Measurements from ENCODE around the gene TMEM81. TPM values are rescaled to one million over a fixed set of nuclear protein-coding genes. Genes with fewer than 3 reads are reported as not detected.
A peak's percentile ranks its signal among the peaks of the same experiment; 100 is the strongest.

TMEM81 gene
- total RNA-seq, 2 donors from 2014 or later: 4.9 to 6.2 TPM

- no peak overlapping the region for H3K27ac Mint-ChIP-seq
- TF ChIP-seq CTCF (conservative IDR thresholded peaks at IDR 0.05): no peak
- H3K36me3 Mint-ChIP-seq (ENCODE audit: low read depth): no peaks in the 10 kb centered on the region
- 89 to 91% methylated on average over 11 to 13 of the region's 13 CpGs for WGBS, 2 experiments (ENCODE audit: insufficient coverage in 1 of 2, insufficient read length in 1 of 2)
- H3K9me3 Mint-ChIP-seq: no peaks in the 10 kb centered on the region
- H3K4me1 ChIP-seq (ENCODE audit: control insufficient read depth, insufficient read depth, low read length): no peaks in the 10 kb centered on the region
- H3K9ac ChIP-seq (ENCODE audit: extremely low read depth, low read length, poor library complexity, severe bottlenecking): no peak overlapping the region
- H3K4me3 Mint-ChIP-seq: no peak overlapping the region
- no peak for DNase-seq
- no peaks in the 10 kb centered on the region for H3K9me3 ChIP-seq (ENCODE audit: control insufficient read depth, low read length)
- peak overlapping the region; percentile 78 for H3K27ac ChIP-seq (ENCODE audit: low read depth, low read length)
- H3K4me1 Mint-ChIP-seq: no peaks in the 10 kb centered on the region
- peaks cover 22% of the 10 kb centered on the region for H3K27me3 Mint-ChIP-seq (ENCODE audit: insufficient read depth)
- no peaks in the 10 kb centered on the region for H3K36me3 ChIP-seq (ENCODE audit: control insufficient read depth, insufficient read depth, low read length)
- H3K27me3 ChIP-seq (ENCODE audit: control insufficient read depth, insufficient read depth, low read length, poor library complexity, severe bottlenecking): no peaks in the 10 kb centered on the region
- H3K4me3 ChIP-seq (ENCODE audit: low read length): no peak overlapping the region
These were observed 28.1 kb downstream of the TMEM81 start for GRCh38 chr1:205056188-205056611.

- Mint-ChIP-seq H3K9me3 (no peaks in the 10 kb centered on the region), H3K4me1 (no peaks in the 10 kb centered on the region), H3K27ac (no peak overlapping the region), H3K36me3 (ENCODE audit: low read depth) (no peaks in the 10 kb centered on the region), H3K27me3 (ENCODE audit: insufficient read depth) (peaks cover 36% of the 10 kb centered on the region), H3K4me3 (no peak overlapping the region)
- H3K9ac ChIP-seq (ENCODE audit: extremely low read depth, low read length, poor library complexity, severe bottlenecking): no peak overlapping the region
- H3K27me3 ChIP-seq (ENCODE audit: control insufficient read depth, insufficient read depth, low read length, poor library complexity, severe bottlenecking): peaks cover 9% of the 10 kb centered on the region
- no peak overlapping the region for H3K4me3 ChIP-seq (ENCODE audit: low read length)
- WGBS, 2 experiments (ENCODE audit: insufficient coverage in 1 of 2, insufficient read length in 1 of 2): 33 to 66% methylated on average over 3 to 7 of the region's 7 CpGs
- H3K9me3 ChIP-seq (ENCODE audit: control insufficient read depth, low read length): no peaks in the 10 kb centered on the region
- TF ChIP-seq CTCF (conservative IDR thresholded peaks at IDR 0.05): no peak
- peak; percentile 62 for DNase-seq
- no peak overlapping the region for H3K27ac ChIP-seq (ENCODE audit: low read depth, low read length)
- H3K4me1 ChIP-seq (ENCODE audit: control insufficient read depth, insufficient read depth, low read length): no peaks in the 10 kb centered on the region
- no peaks in the 10 kb centered on the region for H3K36me3 ChIP-seq (ENCODE audit: control insufficient read depth, insufficient read depth, low read length)
These were observed 30.2 kb downstream of the TMEM81 start for GRCh38 chr1:205054013-205054412.

GRCh38 chr1:205053296-205053695, 31.0 kb downstream of the TMEM81 start:
- Histone ChIP-seq H3K36me3 (ENCODE audit: control insufficient read depth, insufficient read depth, low read length) (no peaks in the 10 kb centered on the region), H3K27ac (ENCODE audit: low read depth, low read length) (no peak overlapping the region), H3K9me3 (ENCODE audit: control insufficient read depth, low read length) (no peaks in the 10 kb centered on the region), H3K4me3 (ENCODE audit: low read length) (no peak overlapping the region), H3K9ac (ENCODE audit: extremely low read depth, low read length, poor library complexity, severe bottlenecking) (no peak overlapping the region), H3K4me1 (ENCODE audit: control insufficient read depth, insufficient read depth, low read length) (no peaks in the 10 kb centered on the region), H3K27me3 (ENCODE audit: control insufficient read depth, insufficient read depth, low read length, poor library complexity, severe bottlenecking) (peaks cover 13% of the 10 kb centered on the region)
- H3K36me3 Mint-ChIP-seq (ENCODE audit: low read depth): no peaks in the 10 kb centered on the region
- H3K9me3 Mint-ChIP-seq: no peaks in the 10 kb centered on the region
- no peak overlapping the region for H3K27ac Mint-ChIP-seq
- H3K27me3 Mint-ChIP-seq (ENCODE audit: insufficient read depth): peaks cover 30% of the 10 kb centered on the region
- no peaks in the 10 kb centered on the region for H3K4me1 Mint-ChIP-seq
- DNase-seq: no peak
- no peak overlapping the region for H3K4me3 Mint-ChIP-seq
- WGBS, 2 experiments (ENCODE audit: insufficient coverage in 1 of 2, insufficient read length in 1 of 2): 86 to 97% methylated on average over 2 to 5 of the region's 5 CpGs
- TF ChIP-seq CTCF (conservative IDR thresholded peaks at IDR 0.05): no peak

All from endodermal cell (in vitro differentiated cells).